ENCODE data around the gene CDK16. TPM values are rescaled to one million over a fixed set of nuclear protein-coding genes. Genes with fewer than 3 reads are reported as not detected.

The CDK16 gene
- polyA plus RNA-seq, 1 of the 3 experiments (the other 2 are of a cell fraction) = 116 TPM

DNA sequence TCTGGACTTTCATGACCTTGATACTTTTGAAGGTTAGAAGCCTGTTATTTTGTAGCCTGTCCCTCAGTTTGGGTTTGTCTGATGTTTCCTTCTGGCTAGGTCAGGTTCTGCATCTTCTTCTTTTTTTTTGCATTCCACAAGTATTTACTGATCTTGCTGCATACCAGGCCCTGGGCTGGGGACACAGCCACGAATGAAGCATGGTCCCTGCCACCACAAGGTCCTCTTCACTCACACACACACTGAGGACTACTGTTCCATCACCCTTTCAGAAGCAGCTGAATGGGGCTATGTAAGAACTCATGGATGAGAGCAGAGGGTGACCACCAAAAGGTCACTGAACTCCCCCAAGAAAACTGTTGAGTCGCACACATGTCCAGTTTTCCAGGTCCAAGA, 53.5 kb downstream of the CDK16 start:
- 52% methylated on average over 2 of the region's 2 CpGs for WGBS (ENCODE audit: low lambda C conversion rate)
- TF ChIP-seq TAF1 (IDR thresholded peaks at IDR 0.05; ENCODE audit: borderline replicate concordance, low read depth, low read length) (no peak), JUND (IDR thresholded peaks at IDR 0.05) (no peak), SMC3 (IDR thresholded peaks at IDR 0.05; ENCODE audit: low read depth, low read length) (no peak), CHD2 (IDR thresholded peaks at IDR 0.05; ENCODE audit: low read length, partially characterized antibody) (no peak), TCF12 (IDR thresholded peaks at IDR 0.05) (no peak), EZH2phosphoT487 (IDR thresholded peaks at IDR 0.05; ENCODE audit: borderline replicate concordance, low read depth) (no peak), MXI1 (IDR thresholded peaks at IDR 0.05; ENCODE audit: low read depth, low read length) (no peak), NRF1 (IDR thresholded peaks at IDR 0.05; ENCODE audit: low read depth, low read length) (no peak), NFIC (IDR thresholded peaks at IDR 0.05; ENCODE audit: borderline replicate concordance) (no peak)
- TF ChIP-seq, protein P1, sequence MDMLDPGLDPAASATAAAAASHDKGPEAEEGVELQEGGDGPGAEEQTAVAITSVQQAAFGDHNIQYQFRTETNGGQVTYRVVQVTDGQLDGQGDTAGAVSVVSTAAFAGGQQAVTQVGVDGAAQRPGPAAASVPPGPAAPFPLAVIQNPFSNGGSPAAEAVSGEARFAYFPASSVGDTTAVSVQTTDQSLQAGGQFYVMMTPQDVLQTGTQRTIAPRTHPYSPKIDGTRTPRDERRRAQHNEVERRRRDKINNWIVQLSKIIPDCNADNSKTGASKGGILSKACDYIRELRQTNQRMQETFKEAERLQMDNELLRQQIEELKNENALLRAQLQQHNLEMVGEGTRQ (IDR thresholded peaks at IDR 0.05; ENCODE audit: borderline replicate concordance, low read depth, low read length) = no peak
- TF ChIP-seq, protein P2, sequence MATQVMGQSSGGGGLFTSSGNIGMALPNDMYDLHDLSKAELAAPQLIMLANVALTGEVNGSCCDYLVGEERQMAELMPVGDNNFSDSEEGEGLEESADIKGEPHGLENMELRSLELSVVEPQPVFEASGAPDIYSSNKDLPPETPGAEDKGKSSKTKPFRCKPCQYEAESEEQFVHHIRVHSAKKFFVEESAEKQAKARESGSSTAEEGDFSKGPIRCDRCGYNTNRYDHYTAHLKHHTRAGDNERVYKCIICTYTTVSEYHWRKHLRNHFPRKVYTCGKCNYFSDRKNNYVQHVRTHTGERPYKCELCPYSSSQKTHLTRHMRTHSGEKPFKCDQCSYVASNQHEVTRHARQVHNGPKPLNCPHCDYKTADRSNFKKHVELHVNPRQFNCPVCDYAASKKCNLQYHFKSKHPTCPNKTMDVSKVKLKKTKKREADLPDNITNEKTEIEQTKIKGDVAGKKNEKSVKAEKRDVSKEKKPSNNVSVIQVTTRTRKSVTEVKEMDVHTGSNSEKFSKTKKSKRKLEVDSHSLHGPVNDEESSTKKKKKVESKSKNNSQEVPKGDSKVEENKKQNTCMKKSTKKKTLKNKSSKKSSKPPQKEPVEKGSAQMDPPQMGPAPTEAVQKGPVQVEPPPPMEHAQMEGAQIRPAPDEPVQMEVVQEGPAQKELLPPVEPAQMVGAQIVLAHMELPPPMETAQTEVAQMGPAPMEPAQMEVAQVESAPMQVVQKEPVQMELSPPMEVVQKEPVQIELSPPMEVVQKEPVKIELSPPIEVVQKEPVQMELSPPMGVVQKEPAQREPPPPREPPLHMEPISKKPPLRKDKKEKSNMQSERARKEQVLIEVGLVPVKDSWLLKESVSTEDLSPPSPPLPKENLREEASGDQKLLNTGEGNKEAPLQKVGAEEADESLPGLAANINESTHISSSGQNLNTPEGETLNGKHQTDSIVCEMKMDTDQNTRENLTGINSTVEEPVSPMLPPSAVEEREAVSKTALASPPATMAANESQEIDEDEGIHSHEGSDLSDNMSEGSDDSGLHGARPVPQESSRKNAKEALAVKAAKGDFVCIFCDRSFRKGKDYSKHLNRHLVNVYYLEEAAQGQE (IDR thresholded peaks at IDR 0.05; ENCODE audit: low read depth, low read length) = no peak
- TF ChIP-seq, protein P3, sequence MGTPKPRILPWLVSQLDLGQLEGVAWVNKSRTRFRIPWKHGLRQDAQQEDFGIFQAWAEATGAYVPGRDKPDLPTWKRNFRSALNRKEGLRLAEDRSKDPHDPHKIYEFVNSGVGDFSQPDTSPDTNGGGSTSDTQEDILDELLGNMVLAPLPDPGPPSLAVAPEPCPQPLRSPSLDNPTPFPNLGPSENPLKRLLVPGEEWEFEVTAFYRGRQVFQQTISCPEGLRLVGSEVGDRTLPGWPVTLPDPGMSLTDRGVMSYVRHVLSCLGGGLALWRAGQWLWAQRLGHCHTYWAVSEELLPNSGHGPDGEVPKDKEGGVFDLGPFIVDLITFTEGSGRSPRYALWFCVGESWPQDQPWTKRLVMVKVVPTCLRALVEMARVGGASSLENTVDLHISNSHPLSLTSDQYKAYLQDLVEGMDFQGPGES (IDR thresholded peaks at IDR 0.05; ENCODE audit: low read depth, low read length) = no peak
- Histone ChIP-seq H3K9me2 (no peaks in the 10 kb centered on the region), H3K79me2 (ENCODE audit: insufficient read depth) (no peaks in the 10 kb centered on the region), H3K4me1 (ENCODE audit: control insufficient read depth in 1 of 2, insufficient read depth in 2 of 2, low read depth in 1 of 2, low read length in 1 of 2) (no peaks in the 10 kb centered on the region), H3K9me3 (no peaks in the 10 kb centered on the region), H3K4me2 (no peak overlapping the region), H3K36me3 (replicated peaks in 1 of 2; ENCODE audit: control insufficient read depth in 1 of 2, insufficient read depth in 2 of 2, low read length in 1 of 2) (no peaks in the 10 kb centered on the region), H4K20me1 (ENCODE audit: insufficient read depth) (no peaks in the 10 kb centered on the region), H3F3A (replicated peaks; ENCODE audit: insufficient read depth) (no peaks in the 10 kb centered on the region), H3K27me3 (ENCODE audit: insufficient read depth) (peaks cover 8% of the 10 kb centered on the region; the same call in 1 of the 2 replicates), H2AFZ (ENCODE audit: low read depth) (no peak overlapping the region), H3K9ac (no peak overlapping the region), H3K27ac (ENCODE audit: low read depth in 2 of 2, low read length in 1 of 2) (no peak overlapping the region), H3K4me3 (ENCODE audit: low read depth in 2 of 2, low read length in 1 of 2) (no peak overlapping the region)
- CTCF ChIA-PET = no interaction called here
- no peak for DNase-seq
- POLR2A ChIA-PET = no interaction called here

Measured in SK-N-SH (cell line).